ENCODE measurements around the gene ARHGAP10.

The ARHGAP10 gene

GRCh38 chr4:147830987-147831386 lies 99.1 kb downstream of the ARHGAP10 start:
- no peak overlapping the region for H3K4me2 ChIP-seq
- no peak for TF ChIP-seq Cebpa-rat (IDR thresholded peaks at IDR 0.05)
- no peaks in the 10 kb centered on the region for H4K20me1 ChIP-seq
- H3K4me3 ChIP-seq: no peak overlapping the region
- no peak overlapping the region for H3K9ac ChIP-seq
- H3K9me3 ChIP-seq: 0 out of 2 replicates have a peak, but pooled peaks cover 4% of the 10 kb centered on the region
- H3K4me1 ChIP-seq: no peaks in the 10 kb centered on the region
- 0 out of 2 replicates have a peak, but pooled peaks cover 6% of the 10 kb centered on the region for H3K36me3 ChIP-seq
- H3K27ac ChIP-seq: no peak overlapping the region
- H3K27me3 ChIP-seq: no peaks in the 10 kb centered on the region

GRCh38 chr4:147831551-147832171 lies 99.8 kb downstream of the ARHGAP10 start:
- H3K4me2 ChIP-seq: no peak overlapping the region
- H3K9me3 ChIP-seq: 0 out of 2 replicates have a peak, but pooled peaks cover 4% of the 10 kb centered on the region
- H4K20me1 ChIP-seq: no peaks in the 10 kb centered on the region
- H3K4me3 ChIP-seq: no peak overlapping the region
- no peaks in the 10 kb centered on the region for H3K27me3 ChIP-seq
- H3K36me3 ChIP-seq: 0 out of 2 replicates have a peak, but pooled peaks cover 6% of the 10 kb centered on the region
- H3K27ac ChIP-seq: no peak overlapping the region
- no peaks in the 10 kb centered on the region for H3K4me1 ChIP-seq
- no peak for TF ChIP-seq Cebpa-rat (IDR thresholded peaks at IDR 0.05)
- H3K9ac ChIP-seq: no peak overlapping the region

- H3K4me2 ChIP-seq: no peak overlapping the region
- no peaks in the 10 kb centered on the region for H4K20me1 ChIP-seq
- H3K9me3 ChIP-seq: 0 out of 2 replicates have a peak, but pooled peaks cover 4% of the 10 kb centered on the region
- no peak overlapping the region for H3K27ac ChIP-seq
- H3K4me3 ChIP-seq: no peak overlapping the region
- TF ChIP-seq Cebpa-rat (IDR thresholded peaks at IDR 0.05): no peak
- H3K27me3 ChIP-seq: no peaks in the 10 kb centered on the region
- 0 out of 2 replicates have a peak, but pooled peaks cover 6% of the 10 kb centered on the region for H3K36me3 ChIP-seq
- no peaks in the 10 kb centered on the region for H3K4me1 ChIP-seq
- no peak overlapping the region for H3K9ac ChIP-seq
These were observed 101.4 kb downstream of the ARHGAP10 start for GRCh38 chr4:147833254-147833653.

- Histone ChIP-seq H3K4me1 (no peaks in the 10 kb centered on the region), H3K36me3 (0 out of 2 replicates have a peak, but pooled peaks cover 6% of the 10 kb centered on the region), H3K9me3 (0 out of 2 replicates have a peak, but pooled peaks cover 4% of the 10 kb centered on the region), H4K20me1 (no peaks in the 10 kb centered on the region), H3K4me3 (no peak overlapping the region), H3K9ac (no peak overlapping the region), H3K27ac (no peak overlapping the region), H3K4me2 (no peak overlapping the region), H3K27me3 (no peaks in the 10 kb centered on the region)
- no peak for TF ChIP-seq Cebpa-rat (IDR thresholded peaks at IDR 0.05)
These were observed 101.9 kb downstream of the ARHGAP10 start for GRCh38 chr4:147833741-147834140.

GRCh38 chr4:147834480-147834879 lies 102.6 kb downstream of the ARHGAP10 start:
- no peaks in the 10 kb centered on the region for H3K27me3 ChIP-seq
- no peaks in the 10 kb centered on the region for H3K4me1 ChIP-seq
- H3K9me3 ChIP-seq: 0 out of 2 replicates have a peak, but pooled peaks cover 4% of the 10 kb centered on the region
- no peak overlapping the region for H3K4me2 ChIP-seq
- no peak overlapping the region for H3K4me3 ChIP-seq
- H3K27ac ChIP-seq: no peak overlapping the region
- H3K36me3 ChIP-seq: 0 out of 2 replicates have a peak, but pooled peaks cover 6% of the 10 kb centered on the region
- no peaks in the 10 kb centered on the region for H4K20me1 ChIP-seq
- no peak for TF ChIP-seq Cebpa-rat (IDR thresholded peaks at IDR 0.05)
- H3K9ac ChIP-seq: no peak overlapping the region

GRCh38 chr4:147836807-147837206 lies 104.9 kb downstream of the ARHGAP10 start:
- no peak for TF ChIP-seq Cebpa-rat (IDR thresholded peaks at IDR 0.05)
- no peaks in the 10 kb centered on the region for H4K20me1 ChIP-seq
- no peak overlapping the region for H3K9ac ChIP-seq
- no peaks in the 10 kb centered on the region for H3K4me1 ChIP-seq
- H3K9me3 ChIP-seq: 0 out of 2 replicates have a peak, but pooled peaks cover 4% of the 10 kb centered on the region
- H3K4me2 ChIP-seq: no peak overlapping the region
- no peaks in the 10 kb centered on the region for H3K27me3 ChIP-seq
- 0 out of 2 replicates have a peak, but pooled peaks cover 6% of the 10 kb centered on the region for H3K36me3 ChIP-seq
- H3K4me3 ChIP-seq: no peak overlapping the region
- no peak overlapping the region for H3K27ac ChIP-seq

- no peaks in the 10 kb centered on the region for H4K20me1 ChIP-seq
- no peak overlapping the region for H3K4me2 ChIP-seq
- no peak overlapping the region for H3K4me3 ChIP-seq
- no peak for TF ChIP-seq Cebpa-rat (IDR thresholded peaks at IDR 0.05)
- 0 out of 2 replicates have a peak, but pooled peaks cover 6% of the 10 kb centered on the region for H3K36me3 ChIP-seq
- H3K9ac ChIP-seq: no peak overlapping the region
- H3K27me3 ChIP-seq: no peaks in the 10 kb centered on the region
- H3K4me1 ChIP-seq: no peaks in the 10 kb centered on the region
- H3K27ac ChIP-seq: no peak overlapping the region
- 0 out of 2 replicates have a peak, but pooled peaks cover 4% of the 10 kb centered on the region for H3K9me3 ChIP-seq
These were observed 105.5 kb downstream of the ARHGAP10 start for GRCh38 chr4:147837435-147837834.

- H3K4me1 ChIP-seq: no peaks in the 10 kb centered on the region
- no peaks in the 10 kb centered on the region for H3K27me3 ChIP-seq
- no peak overlapping the region for H3K4me3 ChIP-seq
- H4K20me1 ChIP-seq: no peaks in the 10 kb centered on the region
- no peak overlapping the region for H3K4me2 ChIP-seq
- no peak overlapping the region for H3K27ac ChIP-seq
- 0 out of 2 replicates have a peak, but pooled peaks cover 4% of the 10 kb centered on the region for H3K36me3 ChIP-seq
- 0 out of 2 replicates have a peak, but pooled peaks cover 2% of the 10 kb centered on the region for H3K9me3 ChIP-seq
- H3K9ac ChIP-seq: no peak overlapping the region
- no peak for TF ChIP-seq Cebpa-rat (IDR thresholded peaks at IDR 0.05)
These were observed 106.0 kb downstream of the ARHGAP10 start for GRCh38 chr4:147837854-147838253.

GRCh38 chr4:147839200-147839599 lies 107.3 kb downstream of the ARHGAP10 start:
- Histone ChIP-seq H4K20me1 (no peaks in the 10 kb centered on the region), H3K9ac (no peak overlapping the region), H3K36me3 (no peaks in the 10 kb centered on the region), H3K4me2 (no peak overlapping the region), H3K27ac (no peak overlapping the region), H3K9me3 (no peaks in the 10 kb centered on the region), H3K4me1 (no peaks in the 10 kb centered on the region), H3K27me3 (no peaks in the 10 kb centered on the region), H3K4me3 (no peak overlapping the region)
- TF ChIP-seq Cebpa-rat (IDR thresholded peaks at IDR 0.05): no peak

- Histone ChIP-seq H4K20me1 (no peaks in the 10 kb centered on the region), H3K9me3 (no peaks in the 10 kb centered on the region), H3K27me3 (no peaks in the 10 kb centered on the region), H3K9ac (no peak overlapping the region), H3K4me3 (no peak overlapping the region), H3K27ac (no peak overlapping the region), H3K4me1 (no peaks in the 10 kb centered on the region), H3K4me2 (no peak overlapping the region), H3K36me3 (no peaks in the 10 kb centered on the region)
- TF ChIP-seq Cebpa-rat (IDR thresholded peaks at IDR 0.05): no peak
These were observed 107.8 kb downstream of the ARHGAP10 start for GRCh38 chr4:147839663-147840062.
